Esophagus muscularis mucosa (tissue), 3 donors: Measurements from ENCODE around the gene CNTN2.

ENCODE experiments used
- POLR2A ChIP-seq: fragments of 450-650 bp; IDR thresholded peaks from one replicate; pipeline ENCODE4 v1.6.1; 2017; ENCODE audit warnings: antibody characterized with exemption, moderate library complexity, mild to moderate bottlenecking, low read depth
- TF ChIP-seq, protein P1 (sequence below), 3 experiments: fragments of 200-600 bp in 2 of 3; fragments of 450-650 bp in 1 of 3; sonication (generic) in 2 of 3; IDR thresholded peaks; one replicate each; pipeline ENCODE4 v1.5.1; 2017 to 2019; ENCODE audit warnings: antibody characterized with exemption in 3 of 3, mild to moderate bottlenecking in 2 of 3, moderate library complexity in 1 of 3

DNA sequence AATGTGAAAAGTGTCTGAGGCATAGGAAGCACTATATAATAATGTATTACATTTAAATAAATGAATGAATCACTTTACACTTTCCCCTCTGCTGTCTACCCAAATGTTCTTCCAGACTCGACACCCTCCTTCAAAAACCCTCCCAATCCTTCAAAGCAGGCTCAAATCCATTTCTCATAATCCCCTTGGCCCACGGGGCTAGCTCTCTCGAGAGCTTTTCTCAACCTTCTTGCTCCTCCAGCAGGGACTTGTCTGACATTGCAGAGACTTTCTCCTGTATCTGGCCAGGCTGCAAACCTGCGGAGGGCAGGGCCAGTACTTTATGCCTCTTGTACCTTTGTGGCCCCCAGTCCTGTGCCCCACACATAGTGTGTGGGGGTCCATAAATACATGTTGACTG is 14.1 kb upstream of the CNTN2 start:
- TF ChIP-seq POLR2A = no peak
- TF ChIP-seq, protein P1, sequence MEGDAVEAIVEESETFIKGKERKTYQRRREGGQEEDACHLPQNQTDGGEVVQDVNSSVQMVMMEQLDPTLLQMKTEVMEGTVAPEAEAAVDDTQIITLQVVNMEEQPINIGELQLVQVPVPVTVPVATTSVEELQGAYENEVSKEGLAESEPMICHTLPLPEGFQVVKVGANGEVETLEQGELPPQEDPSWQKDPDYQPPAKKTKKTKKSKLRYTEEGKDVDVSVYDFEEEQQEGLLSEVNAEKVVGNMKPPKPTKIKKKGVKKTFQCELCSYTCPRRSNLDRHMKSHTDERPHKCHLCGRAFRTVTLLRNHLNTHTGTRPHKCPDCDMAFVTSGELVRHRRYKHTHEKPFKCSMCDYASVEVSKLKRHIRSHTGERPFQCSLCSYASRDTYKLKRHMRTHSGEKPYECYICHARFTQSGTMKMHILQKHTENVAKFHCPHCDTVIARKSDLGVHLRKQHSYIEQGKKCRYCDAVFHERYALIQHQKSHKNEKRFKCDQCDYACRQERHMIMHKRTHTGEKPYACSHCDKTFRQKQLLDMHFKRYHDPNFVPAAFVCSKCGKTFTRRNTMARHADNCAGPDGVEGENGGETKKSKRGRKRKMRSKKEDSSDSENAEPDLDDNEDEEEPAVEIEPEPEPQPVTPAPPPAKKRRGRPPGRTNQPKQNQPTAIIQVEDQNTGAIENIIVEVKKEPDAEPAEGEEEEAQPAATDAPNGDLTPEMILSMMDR (IDR thresholded peaks at IDR 0.05) = no peak
